GM12873 (cell line): ENCODE results near the gene VPS26B.

Experiments used
- TF ChIP-seq, protein P1 (sequence below): IDR thresholded peaks from 2 replicates; pipeline ENCODE4 v1.5.1; 2012; ENCODE audit warnings: low read depth, mild to moderate bottlenecking, moderate library complexity, low read length, control low read depth; ENCODE audit not compliant: insufficient read depth; ENCODE audit errors: missing control alignments

VPS26B gene

DNA sequence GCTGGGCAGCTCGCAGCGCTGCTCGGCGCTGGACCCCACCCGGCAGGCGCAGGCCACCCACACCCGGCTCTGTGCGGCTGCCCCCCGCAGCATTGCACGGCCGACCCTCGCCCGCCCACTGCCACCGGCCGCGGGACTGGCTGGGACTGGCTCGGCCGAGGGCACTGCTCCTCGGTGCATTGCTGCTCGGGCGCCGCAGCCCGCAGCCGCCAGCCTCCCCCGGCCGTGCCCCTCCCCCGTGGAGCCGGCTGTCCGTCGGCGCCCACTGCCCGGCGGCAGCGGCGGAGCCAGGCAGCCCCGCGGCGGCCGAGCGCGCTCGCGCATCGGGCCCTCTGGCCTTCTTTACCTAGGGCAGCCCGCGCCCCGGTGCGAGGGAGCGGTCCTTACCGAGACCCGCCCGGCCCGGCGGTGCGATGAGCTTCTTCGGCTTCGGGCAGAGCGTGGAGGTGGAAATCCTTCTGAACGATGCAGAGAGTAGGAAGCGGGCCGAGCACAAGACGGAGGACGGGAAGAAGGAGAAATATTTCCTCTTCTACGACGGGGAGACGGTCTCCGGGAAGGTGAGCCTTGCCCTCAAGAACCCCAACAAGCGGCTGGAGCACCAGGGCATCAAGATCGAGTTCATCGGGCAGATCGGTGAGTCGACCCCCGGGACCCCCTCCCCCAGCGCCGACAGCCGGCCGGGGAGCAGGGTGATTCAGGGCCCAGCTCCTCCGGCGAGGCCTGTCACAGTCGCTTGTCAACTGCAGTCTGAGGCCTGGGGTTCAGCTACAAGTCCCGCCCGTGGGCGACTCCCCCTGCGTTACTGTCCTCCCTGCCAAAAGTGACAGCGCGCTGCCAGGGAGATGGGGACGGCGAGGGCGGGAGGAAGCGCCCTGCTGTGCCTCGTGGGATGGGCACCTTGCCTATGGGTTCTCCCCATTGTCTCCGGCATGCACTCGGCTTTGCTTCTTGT lies 516 bp downstream of the VPS26B start:
- TF ChIP-seq, protein P1, sequence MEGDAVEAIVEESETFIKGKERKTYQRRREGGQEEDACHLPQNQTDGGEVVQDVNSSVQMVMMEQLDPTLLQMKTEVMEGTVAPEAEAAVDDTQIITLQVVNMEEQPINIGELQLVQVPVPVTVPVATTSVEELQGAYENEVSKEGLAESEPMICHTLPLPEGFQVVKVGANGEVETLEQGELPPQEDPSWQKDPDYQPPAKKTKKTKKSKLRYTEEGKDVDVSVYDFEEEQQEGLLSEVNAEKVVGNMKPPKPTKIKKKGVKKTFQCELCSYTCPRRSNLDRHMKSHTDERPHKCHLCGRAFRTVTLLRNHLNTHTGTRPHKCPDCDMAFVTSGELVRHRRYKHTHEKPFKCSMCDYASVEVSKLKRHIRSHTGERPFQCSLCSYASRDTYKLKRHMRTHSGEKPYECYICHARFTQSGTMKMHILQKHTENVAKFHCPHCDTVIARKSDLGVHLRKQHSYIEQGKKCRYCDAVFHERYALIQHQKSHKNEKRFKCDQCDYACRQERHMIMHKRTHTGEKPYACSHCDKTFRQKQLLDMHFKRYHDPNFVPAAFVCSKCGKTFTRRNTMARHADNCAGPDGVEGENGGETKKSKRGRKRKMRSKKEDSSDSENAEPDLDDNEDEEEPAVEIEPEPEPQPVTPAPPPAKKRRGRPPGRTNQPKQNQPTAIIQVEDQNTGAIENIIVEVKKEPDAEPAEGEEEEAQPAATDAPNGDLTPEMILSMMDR, result no peak

DNA sequence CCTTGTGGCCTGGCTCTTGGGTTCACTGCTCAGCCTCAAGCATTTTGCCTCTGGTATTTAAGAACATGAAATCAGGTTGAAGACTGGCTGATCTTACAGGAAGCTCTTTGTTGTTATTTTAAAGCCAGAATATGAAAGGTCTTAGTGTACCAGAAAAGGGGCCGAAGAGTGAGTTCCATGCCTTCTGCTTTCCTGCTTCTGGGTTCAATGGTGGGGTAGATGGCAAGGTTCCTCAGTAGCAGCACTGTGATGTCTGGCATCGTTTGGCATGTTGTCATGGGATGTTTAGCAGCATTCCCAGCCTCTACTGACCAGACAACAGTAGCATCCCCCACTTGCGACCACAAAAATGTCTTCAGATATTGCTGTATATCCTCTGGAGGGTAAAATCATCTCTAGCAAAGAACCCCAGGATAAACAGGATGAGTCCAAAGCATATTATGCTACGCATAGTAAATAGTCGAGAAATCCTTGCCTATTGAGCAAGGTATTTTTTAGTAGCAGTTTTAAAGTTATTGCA lies 2.4 kb downstream of the VPS26B start:
- TF ChIP-seq, protein P1, result no peak

DNA sequence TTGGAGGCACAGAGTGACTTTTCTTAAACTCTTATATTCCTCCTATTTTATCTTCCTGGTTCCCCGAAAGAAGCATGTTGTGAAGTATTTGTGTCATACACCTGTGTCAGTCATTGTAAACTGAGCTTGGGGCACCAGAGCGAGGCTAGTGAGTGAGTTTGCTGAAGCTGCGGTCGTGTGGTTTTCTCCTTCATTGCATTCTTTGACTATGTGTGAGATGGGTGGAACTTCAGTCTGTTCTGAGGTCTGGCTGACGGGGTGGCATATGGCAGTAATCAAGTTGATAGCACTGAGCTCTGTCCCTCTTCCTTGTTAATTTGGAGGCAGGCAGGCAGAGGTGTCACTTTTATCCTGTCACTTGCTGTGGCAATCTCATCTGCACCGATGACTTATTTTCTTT lies 4.2 kb downstream of the VPS26B start:
- TF ChIP-seq, protein P1, result no peak

DNA sequence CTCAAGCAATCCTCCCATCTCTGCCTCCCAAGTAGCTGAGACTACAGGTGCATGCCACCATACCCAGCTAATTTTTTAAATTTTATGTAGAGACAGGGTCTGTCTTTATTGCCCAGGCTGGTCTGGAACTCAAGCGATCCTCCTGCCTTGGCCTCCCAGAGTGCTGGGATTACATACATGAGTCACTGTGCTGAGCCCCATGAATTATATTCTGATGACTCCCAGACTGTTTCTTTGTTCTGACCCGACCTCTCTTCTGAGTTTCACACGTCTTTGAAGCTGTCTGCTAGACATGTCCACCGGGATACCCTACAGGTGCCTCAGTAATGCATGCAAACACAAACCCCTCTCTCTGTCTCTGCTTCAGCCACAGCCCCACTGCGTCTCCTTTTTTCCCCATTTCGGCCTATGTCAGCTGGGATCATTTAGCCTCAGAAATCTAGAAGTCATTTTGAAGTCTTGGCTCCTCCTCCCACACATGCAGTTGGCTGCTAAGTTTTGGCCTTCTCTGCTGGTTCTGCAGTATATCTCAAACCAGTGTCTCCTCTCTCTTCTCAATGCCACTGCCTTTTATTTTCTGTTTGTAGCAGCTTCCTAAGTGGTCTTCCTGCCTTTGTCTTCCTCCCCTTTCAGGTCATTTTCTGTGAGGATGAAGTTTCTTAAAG lies 4.8 kb downstream of the VPS26B start:
- TF ChIP-seq, protein P1, result no peak

DNA sequence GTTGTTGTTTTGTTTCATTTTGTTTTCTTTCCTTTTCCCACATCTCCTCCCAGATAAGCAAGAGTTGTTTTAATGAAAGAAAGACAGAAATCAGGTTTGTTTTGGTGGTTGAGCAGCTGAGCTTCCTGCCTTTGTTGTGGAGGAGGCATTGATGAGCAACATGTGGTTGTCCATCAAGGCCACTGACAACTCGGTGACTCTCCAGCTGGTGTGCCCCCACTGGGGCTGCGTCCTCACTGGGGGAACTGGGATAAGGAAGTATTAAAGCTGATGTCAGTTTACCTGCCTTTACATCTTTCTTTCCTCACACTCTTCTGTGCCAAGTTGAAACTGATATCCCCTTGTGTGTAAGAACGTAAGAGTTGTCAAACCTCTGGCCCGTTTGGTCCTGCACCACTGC lies 5.9 kb downstream of the VPS26B start:
- TF ChIP-seq, protein P1, result no peak

DNA sequence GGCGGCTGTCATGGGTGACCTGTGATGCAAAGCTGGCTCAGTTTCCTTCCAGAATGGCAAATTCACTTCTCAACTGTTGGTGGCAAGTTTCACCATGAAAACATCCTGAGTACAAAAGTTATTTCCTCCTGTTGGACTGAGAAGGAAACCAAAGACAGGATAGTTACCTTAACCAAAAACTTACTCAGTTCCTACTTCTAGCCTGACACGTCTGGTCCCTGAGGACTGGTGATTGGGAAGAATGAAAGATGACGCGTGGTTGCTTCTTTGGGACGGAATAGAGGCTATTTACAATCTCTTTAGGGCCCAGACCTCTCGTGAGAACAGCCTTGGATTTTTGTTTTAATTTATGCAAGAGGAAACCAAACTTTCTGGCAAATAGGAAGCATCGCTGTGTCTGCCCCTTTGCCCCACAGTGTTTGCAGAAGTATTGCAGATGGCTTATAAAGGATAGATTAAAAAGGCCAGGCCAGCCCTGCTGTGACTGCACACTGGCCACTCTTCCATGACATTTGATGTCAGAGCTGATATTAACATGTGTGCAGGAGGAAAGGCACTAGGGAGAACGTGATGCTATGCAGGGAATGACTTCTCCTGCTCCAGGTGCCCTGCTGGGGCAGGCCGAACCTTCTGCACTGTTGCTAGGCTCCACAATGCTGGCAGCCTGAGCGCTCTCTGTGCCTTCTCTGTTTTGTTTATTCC lies 7.6 kb downstream of the VPS26B start:
- TF ChIP-seq, protein P1, result no peak
